Posterior vena cava (tissue), 2 donors: Measurements from ENCODE around the gene SPC24. TPM values are rescaled to one million over a fixed set of nuclear protein-coding genes. Genes with fewer than 3 reads are reported as not detected.
"Not testable (repeated sequence)": the region's sequence is repeated elsewhere in the genome, so short reads cannot be mapped to it uniquely, and the experiment has no call there.

Experiments used
- DNase-seq: peaks from one replicate; pipeline ENCODE4 v3.0.0-alpha.2; 2020; ENCODE audit warnings: low spot score
- intact Hi-C, 2 donors: fragments of 100-400 bp; cut with DNase I; formaldehyde crosslinking; loops; one replicate each; pipeline versions ENCODE4 v1.14.1 to v1.14.2; 2022 to 2023
- total RNA-seq, 2 donors: library from RNA; stranded (reverse); fragmentation: NEBNext Ultra II Directional; extraction: Animal tissue kit (Norgen Biotek cat#: 25700); gene quantifications; one replicate each; pipeline ENCODE4 v1.2.1, GENCODE V29; 2021
- donor health status: DM: yes; HTN: yes; CAD: no.
- donor health status: DM: yes; HTN: yes; CAD: no.

Gene SPC24
- total RNA-seq, 2 donors from 2014 or later, result 0.81 to 2.2 TPM

DNA sequence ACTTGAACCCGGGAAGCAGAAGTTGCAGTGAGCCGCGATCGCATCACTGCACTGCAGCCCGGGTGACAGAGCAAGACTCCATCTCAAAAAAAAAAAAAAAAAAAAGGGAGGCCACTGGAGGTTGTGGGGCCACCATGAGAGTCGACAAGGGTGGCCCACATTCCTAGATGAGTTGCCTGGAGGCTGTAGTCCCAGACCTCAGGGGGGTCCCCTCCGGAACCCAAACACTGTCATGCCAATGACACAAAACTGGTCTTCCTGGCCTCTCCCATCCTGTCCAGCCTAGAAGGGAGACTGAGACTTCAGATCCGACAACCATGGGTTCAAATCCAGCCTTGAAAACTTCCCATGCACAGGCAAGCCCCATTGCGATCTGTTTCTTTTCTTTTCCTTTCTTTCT is 14.7 kb downstream of the SPC24 start:
- no peak for DNase-seq
- intact Hi-C loops, result no loop called here

DNA sequence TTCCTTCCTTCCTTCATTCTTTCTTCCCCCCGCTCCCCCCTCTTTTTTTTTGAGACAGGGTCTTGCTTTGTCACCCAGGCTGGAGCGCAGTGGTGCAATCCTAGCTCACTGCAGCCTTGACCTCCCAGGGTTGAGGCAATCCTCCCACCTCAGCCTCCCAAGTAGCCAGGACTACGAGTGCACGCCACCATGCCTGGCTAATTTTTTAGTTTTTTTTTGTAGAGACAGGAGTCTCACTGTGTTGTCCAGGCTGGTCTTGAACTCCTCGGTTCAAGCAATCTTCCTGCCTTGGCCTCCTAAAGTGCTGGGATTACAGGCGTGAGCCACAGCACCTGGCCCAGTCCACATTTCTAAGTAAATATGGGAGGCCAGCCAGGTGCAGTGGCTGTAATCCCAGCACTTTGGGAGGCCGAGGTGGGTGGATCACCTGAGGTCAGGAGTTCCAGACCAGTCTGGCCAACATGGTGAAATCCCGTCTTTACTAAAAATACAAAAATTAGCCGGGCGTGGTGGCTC is 15.5 kb downstream of the SPC24 start:
- intact Hi-C loops, result not testable (repeated sequence)

DNA sequence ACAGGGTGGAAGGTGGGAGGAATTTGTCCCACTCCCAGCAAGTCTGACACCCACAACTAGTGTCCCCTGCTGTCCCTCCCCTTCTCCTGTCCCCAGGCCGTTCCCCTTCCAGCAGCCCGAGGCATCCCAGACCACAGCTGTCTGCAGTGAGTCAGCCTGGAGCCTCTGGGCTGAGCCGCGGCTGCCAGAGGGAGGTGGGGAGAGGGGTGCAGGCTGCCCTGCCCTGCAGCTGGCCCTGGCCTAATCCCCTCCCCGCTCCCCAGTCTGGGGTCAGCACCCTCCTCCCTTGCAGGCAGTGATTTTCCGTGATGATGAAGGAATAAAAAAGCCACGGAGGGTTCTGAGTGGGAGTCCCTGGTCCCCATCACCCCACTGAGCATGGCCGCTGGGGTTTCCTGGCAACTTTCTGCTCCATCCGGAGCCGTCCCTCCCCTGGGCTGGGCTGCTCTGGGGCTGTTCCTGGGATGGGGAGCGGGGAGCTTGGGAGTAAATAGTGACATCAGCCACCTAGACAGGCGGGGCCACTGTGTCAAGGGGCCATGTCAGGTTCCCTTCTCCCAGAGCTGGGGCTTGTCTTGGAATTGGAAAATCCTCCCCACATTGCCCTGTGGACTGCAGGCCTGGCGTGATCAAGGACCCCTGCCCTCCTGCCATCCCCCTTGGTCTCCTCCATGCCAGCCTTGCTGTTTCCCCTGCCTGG is 16.8 kb downstream of the SPC24 start:
- DNase-seq, result peak; percentile 95
- intact Hi-C loops, result loop anchor here (5.0 to 10.0 kb wide), 2 partner anchors 64 to 306 kb away; no protein-coding TSS in a partner anchor

More for the DNA sequence above, 15.5 kb downstream of the SPC24 start:
- not testable (repeated sequence) for DNase-seq

DNA sequence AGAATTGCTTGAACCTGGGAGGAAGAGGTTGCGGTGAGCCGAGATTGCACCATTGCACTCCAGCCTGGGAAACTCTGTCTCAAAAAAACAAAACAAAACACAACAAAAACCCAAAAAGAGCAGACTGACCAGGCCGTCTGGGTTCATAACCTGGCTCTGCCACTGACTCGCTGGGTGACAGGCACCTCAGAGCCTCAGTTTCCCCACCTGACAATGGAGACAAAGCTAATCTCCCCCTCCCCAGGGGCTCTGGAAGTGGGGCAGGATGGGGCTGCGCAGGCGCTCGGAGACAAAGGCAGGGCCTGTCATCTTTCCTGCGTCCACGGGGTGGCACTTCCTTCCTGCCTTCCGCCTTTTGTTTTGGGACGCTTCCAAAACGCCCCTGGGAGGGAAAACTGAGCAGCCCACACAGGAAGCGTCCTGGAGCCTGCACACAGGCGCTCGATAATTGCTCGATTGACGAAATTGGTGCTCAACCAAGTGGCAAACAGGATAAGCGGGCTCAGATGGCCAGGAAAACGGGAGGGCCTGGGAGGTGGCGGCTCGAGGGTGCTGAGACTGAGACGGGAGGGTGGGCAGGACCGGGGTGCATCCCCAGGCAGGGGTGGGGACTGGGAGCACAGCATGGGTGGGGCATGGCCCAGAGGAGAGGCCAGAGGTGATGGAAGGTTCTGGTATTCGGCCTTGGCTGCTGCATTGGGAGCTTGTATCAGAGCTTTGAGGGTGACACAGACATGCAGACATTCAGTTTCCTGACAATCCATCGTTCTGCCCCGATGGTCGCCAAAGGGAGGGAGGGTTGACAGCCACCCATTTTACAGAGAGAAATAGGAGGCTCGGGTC is 17.8 kb downstream of the SPC24 start:
- peak; percentile 94 for DNase-seq
- intact Hi-C loops, result loop anchor here (5.0 to 10.0 kb wide), 2 partner anchors 65 to 307 kb away; no protein-coding TSS in a partner anchor

DNA sequence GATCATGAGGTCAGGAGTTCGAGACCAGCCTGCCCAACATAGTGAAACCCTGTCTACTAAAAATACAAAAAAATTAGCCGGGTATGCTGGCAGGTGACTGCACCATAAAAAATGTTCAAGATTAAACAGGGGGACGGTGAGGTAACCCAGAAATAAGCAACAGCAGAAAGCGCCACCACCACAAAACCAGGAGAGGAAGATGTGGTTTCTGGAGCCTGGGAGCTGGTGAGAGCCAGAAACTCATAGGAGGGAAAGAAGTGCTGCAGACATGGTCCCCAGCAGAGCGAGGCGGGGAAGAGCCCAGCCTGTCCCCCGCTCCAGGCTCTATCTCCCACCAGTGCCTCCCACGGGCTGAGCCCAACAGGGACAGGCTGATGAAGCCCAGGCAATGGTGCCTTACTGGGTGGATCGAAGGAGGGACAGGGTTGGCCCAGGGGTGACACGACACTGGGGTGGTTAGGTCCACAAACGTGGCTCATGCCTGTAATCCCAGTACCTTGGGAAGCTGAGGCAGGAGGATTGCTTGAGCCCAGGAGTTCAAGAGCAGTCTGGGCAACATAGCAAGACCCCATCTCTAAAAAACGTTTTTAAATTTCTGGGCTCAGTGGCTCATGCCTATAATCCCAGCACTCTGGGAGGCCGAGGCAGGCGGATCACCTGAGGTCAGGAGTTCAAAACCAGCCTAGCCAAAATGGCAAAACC is 19.0 kb downstream of the SPC24 start:
- no peak for DNase-seq
- intact Hi-C loops, result loop anchor here (5.0 to 10.0 kb wide), 2 partner anchors 66 to 308 kb away; no protein-coding TSS in a partner anchor

DNA sequence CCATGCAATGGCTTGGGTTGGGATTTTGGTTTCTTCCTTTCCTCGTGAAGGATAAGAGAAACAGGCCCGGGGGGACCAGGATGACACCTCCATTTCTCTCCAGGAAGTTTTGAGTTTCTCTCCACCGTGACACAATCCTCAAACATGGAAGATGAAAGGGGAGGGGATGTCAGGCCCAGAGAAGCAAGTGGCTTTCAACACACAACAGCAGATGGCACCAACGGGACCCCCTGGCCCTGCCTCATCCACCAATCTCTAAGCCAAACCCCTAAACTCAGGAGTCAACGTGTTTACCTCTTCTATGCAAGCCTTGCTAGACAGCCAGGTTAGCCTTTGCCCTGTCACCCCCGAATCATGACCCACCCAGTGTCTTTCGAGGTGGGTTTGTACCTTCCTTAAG is 24.1 kb downstream of the SPC24 start:
- intact Hi-C loops, result loop anchor here (5.0 to 10.0 kb wide), 2 partner anchors 99 to 313 kb away; no protein-coding TSS in a partner anchor

DNA sequence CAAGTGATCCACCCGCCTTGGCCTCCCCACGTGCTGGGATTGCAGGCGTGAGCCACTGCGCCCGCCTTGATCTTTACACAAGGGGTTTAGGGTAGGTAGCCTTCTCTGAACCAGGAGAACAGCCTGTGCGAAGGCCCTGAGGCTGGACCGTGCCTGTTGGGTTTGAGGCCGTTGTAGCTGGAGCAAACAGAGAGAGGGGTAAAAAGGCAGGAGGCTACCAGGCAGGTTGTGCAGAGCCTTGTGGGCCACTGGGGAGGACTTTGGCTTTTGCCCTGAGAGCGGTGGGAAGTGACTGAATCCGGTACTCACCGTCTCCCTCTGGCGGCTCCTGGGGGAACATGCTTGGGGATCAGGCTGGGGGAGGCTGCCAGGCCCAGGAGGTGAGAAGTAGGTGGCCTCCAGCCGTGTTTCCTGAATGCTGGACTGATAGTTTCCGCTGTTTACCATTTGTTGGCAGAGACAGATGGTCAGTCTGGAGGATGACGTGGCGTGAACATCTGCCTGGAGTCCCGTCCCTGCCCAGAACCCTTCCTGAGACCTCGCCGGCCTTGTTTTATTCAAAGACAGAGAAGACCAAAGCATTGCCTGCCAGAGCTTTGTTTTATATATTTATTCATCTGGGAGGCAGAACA is 24.6 kb downstream of the SPC24 start:
- peak; percentile 93 for DNase-seq
- intact Hi-C loops, result loop anchor here (5.0 to 10.0 kb wide), 2 partner anchors 99 to 314 kb away; no protein-coding TSS in a partner anchor

More for the DNA sequence above, 24.1 kb downstream of the SPC24 start:
- DNase-seq, result no peak

DNA sequence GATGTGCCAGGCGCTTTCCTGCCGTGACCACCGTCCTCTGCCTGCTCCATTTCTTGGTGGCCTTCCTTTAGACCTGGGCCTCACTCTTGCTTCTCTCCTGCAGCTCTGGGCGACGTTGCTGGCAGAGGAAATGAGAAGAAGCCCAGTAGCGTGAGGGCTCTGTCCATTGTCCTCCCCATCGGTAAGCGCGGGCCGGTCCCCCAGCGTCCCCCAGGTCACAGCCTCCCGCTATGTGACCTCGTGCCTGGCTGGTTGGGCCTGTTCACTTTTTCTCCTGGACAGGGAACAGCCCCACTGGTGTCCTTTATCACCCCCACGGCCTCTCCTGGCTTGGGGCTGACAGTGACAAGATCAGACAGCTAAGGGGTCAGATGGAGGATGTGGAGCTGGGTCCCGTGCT is 27.7 kb downstream of the SPC24 start:
- intact Hi-C loops, result loop anchor here in 1 of 2 donors (5.0 kb wide), 1 partner anchor 91 kb away; no protein-coding TSS in a partner anchor
- no peak for DNase-seq

DNA sequence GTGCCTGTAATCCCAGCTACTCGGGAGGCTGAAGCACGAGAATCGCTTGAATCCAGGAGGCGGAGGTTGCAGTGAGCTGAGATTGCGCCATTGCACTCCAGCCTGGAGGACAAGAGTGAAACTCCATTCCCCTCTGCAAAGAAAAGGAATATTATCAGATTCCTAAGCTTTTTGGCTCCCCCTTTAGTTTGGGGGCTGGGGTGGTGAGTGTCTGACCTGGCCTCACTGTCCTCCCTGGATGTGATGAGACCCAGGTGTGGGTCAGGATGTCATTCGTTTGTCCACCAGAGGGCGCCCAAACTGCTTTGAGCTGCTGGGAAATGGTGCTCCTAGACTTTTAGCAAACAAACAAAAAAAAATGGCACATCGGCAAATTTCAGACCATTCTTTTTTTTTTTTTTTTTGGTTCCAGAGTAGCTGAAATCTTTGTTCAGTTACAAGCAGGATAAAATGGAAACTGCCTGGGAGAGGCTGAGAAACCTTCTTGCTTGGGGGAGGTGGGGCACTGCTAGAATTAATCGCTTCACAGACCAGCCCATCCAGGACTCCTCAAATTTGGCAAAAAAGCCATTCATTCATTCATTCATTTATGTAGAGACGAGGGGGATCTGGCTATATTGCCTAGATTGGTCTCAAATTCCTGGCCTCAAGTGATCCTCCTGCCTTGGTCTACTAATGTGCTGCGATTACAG is 29.4 kb downstream of the SPC24 start:
- intact Hi-C loops, result loop anchor here in 1 of 2 donors (5.0 kb wide), 1 partner anchor 89 kb away; no protein-coding TSS in a partner anchor

DNA sequence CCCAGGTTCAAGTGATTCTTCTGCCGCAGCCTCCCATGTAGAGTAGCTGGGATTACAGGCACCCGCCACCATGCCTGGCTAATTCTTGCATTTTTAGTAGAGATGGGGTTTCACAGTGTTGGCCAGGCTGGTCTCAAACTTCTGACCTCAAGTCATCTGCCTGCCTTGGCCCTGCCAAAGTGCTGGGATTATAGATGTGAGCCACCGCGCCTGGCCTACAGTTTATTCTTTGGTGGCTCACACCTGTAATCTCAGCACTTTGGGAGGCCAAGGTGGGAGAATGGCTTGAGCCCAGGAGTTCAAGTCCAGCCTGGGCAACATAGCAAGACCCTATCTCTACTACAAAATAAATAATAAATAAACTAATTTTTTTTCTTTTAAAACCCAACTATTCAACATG is 31.4 kb downstream of the SPC24 start:
- DNase-seq, intact Hi-C loops: not testable (repeated sequence)

More for the DNA sequence above, 29.4 kb downstream of the SPC24 start:
- peak; percentile 93 for DNase-seq

DNA sequence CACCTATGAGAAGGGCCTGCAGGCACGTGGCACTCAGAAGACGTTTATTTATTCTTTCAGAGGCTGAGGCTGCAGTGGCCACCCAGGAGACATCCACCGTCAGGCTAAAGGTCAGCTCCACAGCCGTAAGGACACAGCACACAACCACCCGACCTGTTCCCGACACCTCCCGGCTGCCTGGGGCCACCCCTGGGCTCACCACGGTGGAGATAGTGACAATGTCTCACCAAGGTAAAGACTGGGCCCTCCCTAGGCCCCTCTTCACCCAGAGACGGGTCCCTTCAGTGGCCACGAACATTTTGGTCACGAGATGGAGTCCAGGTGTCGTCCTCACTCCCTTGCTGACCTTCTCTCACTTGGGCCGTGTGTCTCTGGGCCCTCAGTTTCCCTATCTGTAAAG is 32.5 kb downstream of the SPC24 start:
- no peak for DNase-seq
- intact Hi-C loops, result no loop called here

DNA sequence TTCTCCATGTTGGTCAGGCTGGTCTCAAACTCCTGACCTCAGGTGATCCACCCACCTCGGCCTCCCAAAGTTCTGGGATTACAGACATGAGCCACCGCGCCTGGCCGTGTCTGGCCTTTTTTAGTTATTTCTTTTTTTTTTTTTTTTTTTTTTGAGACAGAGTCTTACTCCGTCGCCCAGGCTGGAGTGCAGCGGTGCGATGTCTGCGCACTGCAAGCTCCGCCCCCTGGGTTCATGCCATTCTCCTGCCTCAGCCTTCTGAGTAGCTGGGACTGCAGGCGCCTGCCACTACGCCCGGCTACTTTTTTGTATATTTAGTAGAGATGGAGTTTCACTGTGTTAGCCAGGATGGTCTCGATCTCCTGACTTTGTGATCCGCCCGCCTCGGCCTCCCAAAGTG is 33.6 kb downstream of the SPC24 start:
- intact Hi-C loops, DNase-seq: not testable (repeated sequence)

DNA sequence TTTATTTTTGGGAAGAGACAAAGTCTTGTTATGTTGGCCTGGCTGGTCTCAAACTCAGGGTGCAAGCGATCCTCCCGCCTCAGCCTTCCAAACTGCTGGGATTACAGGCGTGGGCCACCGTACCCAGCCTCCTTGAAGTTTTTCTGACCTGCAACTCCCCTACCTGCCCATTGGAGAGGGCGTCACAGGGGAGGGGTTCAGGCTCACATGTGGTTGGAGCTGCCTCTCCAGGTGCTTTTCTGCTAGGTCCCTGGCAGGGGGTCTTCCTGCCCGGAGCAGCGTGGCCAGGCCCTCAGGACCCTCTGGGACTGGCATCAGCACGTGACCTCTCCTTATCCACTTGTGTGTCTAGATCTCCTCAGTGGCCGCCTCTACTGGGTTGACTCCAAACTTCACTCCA is 39.1 kb downstream of the SPC24 start:
- DNase-seq, result no peak
- intact Hi-C loops, result no loop called here

DNA sequence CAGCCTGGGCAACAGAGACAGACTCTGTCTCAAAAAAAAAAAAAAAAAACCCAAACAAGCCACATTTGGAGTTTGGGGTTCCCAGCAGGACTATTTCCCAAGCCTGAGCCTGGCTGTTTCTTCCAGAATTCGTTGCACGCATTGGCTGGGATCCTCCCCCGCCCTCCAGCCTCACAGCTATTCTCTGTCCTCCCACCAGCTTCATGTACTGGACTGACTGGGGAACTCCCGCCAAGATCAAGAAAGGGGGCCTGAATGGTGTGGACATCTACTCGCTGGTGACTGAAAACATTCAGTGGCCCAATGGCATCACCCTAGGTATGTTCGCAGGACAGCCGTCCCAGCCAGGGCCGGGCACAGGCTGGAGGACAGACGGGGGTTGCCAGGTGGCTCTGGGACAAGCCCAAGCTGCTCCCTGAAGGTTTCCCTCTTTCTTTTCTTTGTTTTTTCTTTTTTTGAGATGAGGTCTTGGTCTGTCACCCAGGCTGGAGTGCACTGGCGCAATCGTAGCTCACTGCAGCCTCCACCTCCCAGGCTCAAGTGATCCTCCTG is 39.6 kb downstream of the SPC24 start:
- no peak for DNase-seq
- intact Hi-C loops, result no loop called here

DNA sequence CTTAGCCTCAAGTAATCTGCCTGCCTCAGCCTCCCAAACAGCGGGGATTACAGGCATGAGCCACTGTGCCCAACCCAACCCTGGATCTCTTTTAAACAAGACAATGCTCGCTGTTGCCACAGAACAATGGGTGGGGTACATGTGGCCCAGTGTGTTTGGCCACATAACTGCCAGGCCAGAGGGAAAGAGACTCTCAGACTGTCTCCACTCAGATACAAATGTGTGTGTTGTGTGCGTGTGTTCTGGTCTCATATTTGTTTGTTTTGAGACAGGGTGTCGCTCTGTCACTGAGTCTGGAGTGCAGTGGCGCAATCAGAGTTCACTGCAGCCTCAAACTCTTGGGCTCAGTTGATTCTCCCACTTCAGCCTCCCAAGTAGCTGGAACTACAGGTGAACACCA is 40.5 kb downstream of the SPC24 start:
- no peak for DNase-seq
- intact Hi-C loops, result no loop called here

DNA sequence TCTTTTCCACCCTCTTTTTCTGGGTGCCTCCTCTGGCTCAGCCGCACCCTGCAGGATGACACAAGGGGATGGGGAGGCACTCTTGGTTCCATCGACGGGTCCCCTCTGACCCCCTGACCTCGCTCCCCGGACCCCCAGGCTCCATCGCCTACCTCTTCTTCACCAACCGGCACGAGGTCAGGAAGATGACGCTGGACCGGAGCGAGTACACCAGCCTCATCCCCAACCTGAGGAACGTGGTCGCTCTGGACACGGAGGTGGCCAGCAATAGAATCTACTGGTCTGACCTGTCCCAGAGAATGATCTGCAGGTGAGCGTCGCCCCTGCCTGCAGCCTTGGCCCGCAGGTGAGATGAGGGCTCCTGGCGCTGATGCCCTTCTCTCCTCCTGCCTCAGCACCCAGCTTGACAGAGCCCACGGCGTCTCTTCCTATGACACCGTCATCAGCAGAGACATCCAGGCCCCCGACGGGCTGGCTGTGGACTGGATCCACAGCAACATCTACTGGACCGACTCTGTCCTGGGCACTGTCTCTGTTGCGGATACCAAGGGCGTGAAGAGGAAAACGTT is 42.4 kb downstream of the SPC24 start:
- no peak for DNase-seq
- intact Hi-C loops, result no loop called here

DNA sequence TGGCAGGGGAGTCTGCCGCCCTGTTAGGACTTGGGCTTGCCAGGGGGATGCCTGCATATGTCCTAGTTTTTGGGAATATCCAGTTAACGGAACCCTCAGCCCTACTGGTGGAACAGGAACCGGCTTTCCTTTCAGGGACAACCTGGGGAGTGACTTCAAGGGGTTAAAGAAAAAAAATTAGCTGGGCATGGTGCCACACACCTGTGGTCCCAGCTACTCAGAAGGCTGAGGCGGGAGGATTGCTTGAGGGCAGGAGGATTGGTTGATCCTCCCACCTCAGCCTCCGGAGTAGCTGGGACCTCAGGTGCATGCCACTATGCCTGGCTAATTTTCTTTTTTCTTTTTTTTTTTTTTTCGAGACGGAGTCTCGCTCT is 43.8 kb downstream of the SPC24 start:
- intact Hi-C loops, result no loop called here

More for the DNA sequence above, 43.8 kb downstream of the SPC24 start:
- DNase-seq, result no peak
